Upper lobe of left lung (tissue), 4 donors: ENCODE measurements around the gene TMEM132C.

Source experiments
- CTCF ChIP-seq, 6 experiments: fragments of 450-650 bp in 4 of 6; fragments of 200-600 bp in 2 of 6; sonication (generic) in 2 of 6; IDR thresholded peaks; one replicate each; pipeline ENCODE4 v1.5.1; 2016 to 2019; ENCODE audit warnings: antibody characterized with exemption in 6 of 6
- EP300 ChIP-seq, 4 donors: sonication (generic); formaldehyde crosslinking; IDR thresholded peaks; one replicate each; pipeline ENCODE4 v1.5.1; 2017; ENCODE audit warnings: antibody characterized with exemption in 4 of 4, control low read depth in 2 of 4
- POLR2A ChIP-seq, 4 donors: fragments of 450-650 bp; IDR thresholded peaks; one replicate each; pipeline ENCODE4 v1.5.1; 2016 to 2017; ENCODE audit warnings: antibody characterized with exemption in 4 of 4, mild to moderate bottlenecking in 2 of 4

GRCh38 chr12:128510511-128510910, 243.5 kb downstream of the TMEM132C start:
- TF ChIP-seq EP300 (IDR thresholded peaks at IDR 0.05) (no peak), CTCF (IDR thresholded peaks at IDR 0.05) (no peak), POLR2A (IDR thresholded peaks at IDR 0.05) (no peak)
